Mammary epithelial cell (primary cell): ENCODE measurements around the gene TRIM24.

Experiments
- CTCF ChIP-seq, 2 donors: IDR thresholded peaks in 1 of 2; conservative IDR thresholded peaks in 1 of 2; 2 replicates each; pipeline ENCODE4 v1.5.1; 2011 to 2012; ENCODE audit warnings: inconsistent platforms in 2 of 2, low read length in 2 of 2, mild to moderate bottlenecking in 2 of 2, control low read depth in 1 of 2, low read depth in 1 of 2; ENCODE audit not compliant: insufficient read depth in 1 of 2; ENCODE audit errors: extremely low read depth in 1 of 2
- EZH2 ChIP-seq: IDR thresholded peaks from 2 replicates; pipeline ENCODE4 v1.6.1; 2012; ENCODE audit warnings: low read length, inconsistent platforms, borderline replicate concordance

DNA sequence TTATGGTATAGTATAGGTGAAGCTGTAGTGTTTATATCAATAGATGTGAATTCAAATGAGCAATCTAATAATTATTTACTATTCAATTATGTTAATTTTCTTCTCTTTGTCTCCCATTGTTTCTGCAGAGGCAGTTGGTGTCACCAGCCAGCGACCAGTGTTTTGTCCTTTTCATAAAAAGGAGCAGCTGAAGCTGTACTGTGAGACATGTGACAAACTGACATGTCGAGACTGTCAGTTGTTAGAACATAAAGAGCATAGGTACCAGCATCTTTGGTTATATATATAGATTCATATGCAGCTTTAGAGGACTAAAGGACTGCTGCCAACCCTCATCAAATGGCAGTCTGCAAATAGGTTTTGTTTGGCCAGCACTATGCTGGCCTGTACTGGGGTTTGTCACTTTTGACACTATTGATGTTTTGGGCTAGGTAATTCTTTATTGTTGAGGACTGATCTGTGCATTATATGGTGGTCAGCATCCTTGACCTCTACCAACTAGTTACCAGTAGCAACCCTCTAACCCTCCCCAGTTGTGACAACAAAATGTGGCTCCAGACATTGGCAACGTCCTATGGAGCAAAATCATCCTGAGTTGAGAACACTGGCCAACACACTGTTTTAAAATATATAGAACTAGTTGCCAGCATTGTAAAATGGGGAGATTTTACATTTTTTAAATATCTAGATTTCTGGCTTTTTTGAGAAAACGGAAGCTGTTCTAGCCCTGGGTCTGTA lies 59.2 kb downstream of the TRIM24 start:
- TF ChIP-seq CTCF (conservative IDR thresholded peaks at IDR 0.05 in 1 of 2, IDR thresholded peaks at IDR 0.05 in 1 of 2; ENCODE audit: extremely low read depth in 1 of 2, insufficient read depth in 1 of 2, low read depth in 1 of 2, low read length in 2 of 2) (no peak), EZH2 (no peak)
